BE2C (cell line): Measurements from ENCODE around the gene COMT.

Experiments
- DNase-seq: peaks from one replicate; pipeline ENCODE4 v3.0.0-alpha.2; 2020
- H3K27me3 ChIP-seq: fragments of 250-450 bp; sonication (Bioruptor Pico); 2 replicates; pipeline ENCODE4 v1.5.1; 2020; ENCODE audit warnings: mild to moderate bottlenecking
- H3K36me3 ChIP-seq: fragments of 250-450 bp; sonication (Bioruptor Pico); 2 replicates; pipeline ENCODE4 v1.5.1; 2020; ENCODE audit warnings: mild to moderate bottlenecking
- H3K4me1 ChIP-seq: fragments of 250-450 bp; sonication (Bioruptor Pico); 2 replicates; pipeline ENCODE4 v1.5.1; 2020
- H3K4me3 ChIP-seq: 2 replicates; pipeline ENCODE4 v1.5.1; 2011; ENCODE audit warnings: low read depth, low read length
- H3K9me3 ChIP-seq: fragments of 250-450 bp; sonication (Bioruptor Pico); 2 replicates; pipeline ENCODE4 v1.5.1; 2020
- TF ChIP-seq, protein P1 (sequence below): IDR thresholded peaks from 2 replicates; pipeline ENCODE4 v1.5.1; 2012; ENCODE audit warnings: mild to moderate bottlenecking, low read depth, low read length

The COMT gene

DNA sequence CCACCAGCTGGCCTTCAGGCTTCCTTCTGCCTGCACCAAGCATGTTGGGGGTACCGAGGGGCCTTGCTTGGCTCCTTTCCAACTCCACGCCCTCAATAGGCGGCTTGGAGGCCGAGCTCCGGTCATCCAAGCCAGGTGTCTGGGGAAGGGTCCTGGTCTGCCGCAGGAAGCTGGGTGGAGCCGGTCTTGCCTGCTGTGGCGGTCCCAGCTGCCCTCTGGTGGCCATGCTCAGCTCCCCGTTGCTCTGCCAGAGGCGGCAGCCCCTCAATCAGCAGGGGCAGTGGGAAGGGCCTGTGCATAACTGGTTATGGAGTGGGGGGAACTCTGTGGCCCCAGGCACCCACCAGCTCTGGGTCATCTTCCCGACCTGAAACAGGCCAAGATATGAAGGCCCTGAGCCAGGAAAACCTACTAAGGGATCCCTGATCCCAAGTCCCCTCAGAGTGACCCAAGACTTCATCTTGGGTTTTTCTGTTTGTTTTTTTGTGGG is 71.9 kb downstream of the COMT start:
- Histone ChIP-seq H3K4me1 (peaks cover 55% of the 10 kb centered on the region), H3K27me3 (no peaks in the 10 kb centered on the region), H3K9me3 (no peaks in the 10 kb centered on the region), H3K36me3 (peaks cover 5% of the 10 kb centered on the region), H3K4me3 (no peak overlapping the region)
- peak; percentile 94 for DNase-seq
- TF ChIP-seq, protein P1, sequence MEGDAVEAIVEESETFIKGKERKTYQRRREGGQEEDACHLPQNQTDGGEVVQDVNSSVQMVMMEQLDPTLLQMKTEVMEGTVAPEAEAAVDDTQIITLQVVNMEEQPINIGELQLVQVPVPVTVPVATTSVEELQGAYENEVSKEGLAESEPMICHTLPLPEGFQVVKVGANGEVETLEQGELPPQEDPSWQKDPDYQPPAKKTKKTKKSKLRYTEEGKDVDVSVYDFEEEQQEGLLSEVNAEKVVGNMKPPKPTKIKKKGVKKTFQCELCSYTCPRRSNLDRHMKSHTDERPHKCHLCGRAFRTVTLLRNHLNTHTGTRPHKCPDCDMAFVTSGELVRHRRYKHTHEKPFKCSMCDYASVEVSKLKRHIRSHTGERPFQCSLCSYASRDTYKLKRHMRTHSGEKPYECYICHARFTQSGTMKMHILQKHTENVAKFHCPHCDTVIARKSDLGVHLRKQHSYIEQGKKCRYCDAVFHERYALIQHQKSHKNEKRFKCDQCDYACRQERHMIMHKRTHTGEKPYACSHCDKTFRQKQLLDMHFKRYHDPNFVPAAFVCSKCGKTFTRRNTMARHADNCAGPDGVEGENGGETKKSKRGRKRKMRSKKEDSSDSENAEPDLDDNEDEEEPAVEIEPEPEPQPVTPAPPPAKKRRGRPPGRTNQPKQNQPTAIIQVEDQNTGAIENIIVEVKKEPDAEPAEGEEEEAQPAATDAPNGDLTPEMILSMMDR, result peak; percentile 97

DNA sequence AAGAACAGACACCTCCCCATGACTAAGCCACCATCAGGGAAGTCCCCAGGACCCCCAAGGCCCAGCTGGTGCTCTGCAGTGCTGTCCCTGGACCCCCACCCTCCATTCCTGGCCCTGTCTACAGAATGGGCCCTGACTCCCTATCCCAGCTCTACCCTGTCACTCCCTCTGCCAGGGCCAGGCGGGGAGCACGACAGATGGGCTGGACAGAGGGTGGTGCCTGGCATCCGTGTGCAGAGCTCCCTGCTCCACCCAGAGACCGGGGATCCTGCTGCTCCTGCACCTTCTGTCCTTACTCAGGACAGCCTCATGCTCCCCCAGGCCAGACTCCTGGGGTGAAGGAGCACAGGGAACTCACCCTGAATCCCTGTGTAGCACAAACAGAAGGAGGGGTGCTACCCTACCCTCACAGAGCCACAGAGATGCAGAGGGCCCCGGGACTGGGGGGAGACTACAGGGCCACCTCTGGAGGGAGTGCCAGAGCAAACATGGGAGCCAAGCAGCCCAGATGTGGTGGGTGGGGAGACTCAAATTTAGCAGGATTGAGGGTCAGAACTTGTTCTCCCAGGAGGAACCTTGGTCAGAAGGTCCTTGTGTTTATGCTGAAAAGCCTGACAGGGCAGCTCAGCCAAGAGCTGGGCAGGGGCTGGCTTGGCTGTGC is 73.1 kb downstream of the COMT start:
- TF ChIP-seq, protein P1, result peak; percentile 21; the same call in 1 of the 2 replicates
- H3K27me3 ChIP-seq, result no peaks in the 10 kb centered on the region
- peak; percentile 30 for DNase-seq
- H3K4me3 ChIP-seq, result peak overlapping the region; percentile 77
- H3K36me3 ChIP-seq, result no peaks in the 10 kb centered on the region; the same call in 1 of the 2 replicates
- H3K9me3 ChIP-seq, result no peaks in the 10 kb centered on the region
- peaks cover 42% of the 10 kb centered on the region for H3K4me1 ChIP-seq

- TF ChIP-seq, protein P1, result no peak
- no peaks in the 10 kb centered on the region for H3K27me3 ChIP-seq
- peak overlapping the region; percentile 77 for H3K4me3 ChIP-seq
Measured at GRCh38 chr22:20015187-20015625, 73.6 kb downstream of the COMT start.

GRCh38 chr22:20015971-20016733 is 74.6 kb downstream of the COMT start:
- Histone ChIP-seq H3K4me1 (peaks cover 35% of the 10 kb centered on the region), H3K27me3 (no peaks in the 10 kb centered on the region)
- DNase-seq, result peak; percentile 69

More at GRCh38 chr22:20015187-20015625, 73.6 kb downstream of the COMT start:
- Histone ChIP-seq H3K4me1 (peaks cover 40% of the 10 kb centered on the region), H3K9me3 (no peaks in the 10 kb centered on the region), H3K36me3 (no peaks in the 10 kb centered on the region; the same call in 1 of the 2 replicates)
- DNase-seq, result no peak

GRCh38 chr22:20016734-20017621 is 75.4 kb downstream of the COMT start, which contains the start of gene ARVCF:
Gene ARVCF (minus strand): TSS chr22:20016823. CDS start chr22:19990794, 26,029 bp downstream.
- H3K27me3 ChIP-seq, result no peaks in the 10 kb centered on the region
- H3K4me1 ChIP-seq, result peaks cover 29% of the 10 kb centered on the region
- DNase-seq, result peak; percentile 92
- no peaks in the 10 kb centered on the region for H3K36me3 ChIP-seq
- H3K4me3 ChIP-seq, result peak within 1 kb of the TSS; percentile 77
- TF ChIP-seq, protein P1, result 0 out of 2 replicates have a peak, but pooled peaks have one; percentile 3
- H3K9me3 ChIP-seq, result no peaks in the 10 kb centered on the region

More at GRCh38 chr22:20015971-20016733, 74.6 kb downstream of the COMT start:
- TF ChIP-seq, protein P1, result no peak
- Histone ChIP-seq H3K36me3 (no peaks in the 10 kb centered on the region), H3K4me3 (peak overlapping the region; percentile 77), H3K9me3 (no peaks in the 10 kb centered on the region)
